ENCODE data around the gene IST1.
"Not testable (repeated sequence)": the region's sequence is repeated elsewhere in the genome, so short reads cannot be mapped to it uniquely, and the experiment has no call there.

IST1 gene

DNA sequence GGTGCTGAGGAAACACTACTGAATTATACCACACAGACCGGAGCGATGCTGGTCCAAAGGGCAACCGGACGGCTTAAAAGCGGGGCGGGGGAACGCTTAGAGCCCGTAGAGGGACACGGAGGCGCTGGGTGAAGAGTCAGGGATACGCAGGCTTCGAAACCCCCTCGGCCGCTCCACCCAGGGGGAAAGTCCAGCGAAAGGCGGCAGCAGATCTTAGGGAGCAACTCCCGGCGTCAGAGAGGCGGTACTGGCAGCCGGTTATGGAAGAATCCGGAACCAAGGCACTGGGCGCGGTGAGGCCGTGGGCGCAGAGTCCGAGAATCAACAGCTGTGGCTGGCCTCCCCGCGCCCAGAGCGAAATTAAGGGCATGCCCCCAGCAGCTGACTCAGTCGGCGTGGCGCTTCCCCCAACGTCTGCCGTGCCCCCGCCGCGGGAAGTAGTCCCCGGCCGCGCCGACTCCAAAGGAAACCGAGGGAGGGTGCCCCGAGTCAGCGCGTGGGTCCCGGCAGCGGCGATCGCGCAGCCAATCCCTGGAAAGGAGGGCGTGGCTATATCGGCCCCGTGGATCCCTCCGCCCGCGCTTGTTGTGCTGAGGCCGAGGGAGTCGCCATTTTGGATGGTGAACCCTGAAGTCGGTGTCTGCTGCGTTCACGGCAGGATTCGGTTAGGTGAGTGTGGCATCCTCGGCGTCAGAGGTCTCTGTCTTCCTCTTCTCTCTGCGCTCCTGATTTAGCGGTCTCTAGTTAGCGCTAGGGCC is at the start of gene IST1:
IST1 (plus strand) TSS at position 611 of the 758 bp plus-strand sequence. CDS start 20,110 bp downstream, outside the sequence.
- DNase-seq, result peak; percentile 89

DNA sequence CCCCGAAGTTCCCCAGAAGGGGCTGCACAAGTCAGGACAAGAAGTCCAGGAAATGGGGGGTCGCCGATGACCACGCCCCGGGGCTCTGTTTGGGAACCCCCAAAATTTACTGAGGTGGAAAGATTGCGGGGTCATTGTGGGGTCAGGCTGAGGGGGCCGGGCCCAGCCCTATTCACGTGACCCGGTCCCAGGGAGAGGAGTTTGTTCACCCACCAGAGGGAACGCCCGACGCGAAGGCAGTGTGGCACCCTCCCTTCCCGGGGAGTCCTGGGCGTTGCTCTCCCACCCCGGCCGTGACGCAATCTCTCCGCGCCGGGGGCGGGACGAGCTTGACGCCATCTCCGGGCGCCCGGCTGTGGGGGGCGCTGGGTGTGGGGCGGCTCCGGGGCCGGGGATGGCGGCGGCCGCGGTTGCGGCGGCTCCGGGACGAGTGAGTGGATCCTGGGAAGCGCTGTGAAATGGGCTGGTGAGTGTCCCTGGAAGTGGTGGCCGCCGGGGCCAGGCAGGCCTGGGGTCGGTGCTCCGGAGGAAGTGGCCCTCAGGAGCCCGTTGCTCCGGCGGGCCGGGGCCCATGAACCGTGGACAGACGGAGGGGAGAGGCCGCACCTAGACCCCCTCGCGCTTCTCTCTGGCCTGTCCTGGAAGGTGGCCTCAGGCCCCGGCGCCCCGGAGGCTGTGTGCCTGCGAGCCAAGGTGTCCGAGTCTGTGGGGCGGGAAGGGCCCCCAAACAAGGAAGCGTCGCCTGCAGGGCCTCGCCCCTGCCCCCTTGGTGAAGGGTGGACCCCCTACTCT is 49.5 kb upstream of the IST1 start, which contains the start of gene ATXN1L:
ATXN1L (plus strand) TSS at position 338 of the 792 bp plus-strand sequence. CDS start 3,765 bp downstream, outside the sequence.
- peak; percentile 60 for DNase-seq

DNA sequence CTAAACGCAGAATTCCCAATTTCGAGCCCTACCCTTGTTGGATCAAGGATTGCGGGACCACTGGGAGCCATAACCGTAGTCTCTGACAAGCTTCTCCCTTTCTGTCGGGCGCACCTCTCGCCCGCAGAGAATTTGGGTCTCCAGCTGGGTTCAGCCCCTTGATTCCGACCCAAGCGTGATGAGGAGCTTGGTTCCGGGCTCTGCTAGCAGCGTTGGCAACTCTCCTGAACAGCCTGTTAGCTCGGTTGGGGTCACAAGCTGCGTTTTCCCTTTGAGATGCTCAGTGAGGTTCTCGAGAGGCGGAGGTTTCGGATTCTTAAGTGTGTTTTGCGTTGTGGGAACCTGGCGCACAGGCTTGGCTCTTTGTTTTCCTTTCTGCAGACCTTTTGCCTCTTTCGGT is 48.9 kb upstream of the IST1 start:
- no peak for DNase-seq

GRCh38 chr16:71847096-71847495 is 48.2 kb upstream of the IST1 start:
- no peak for DNase-seq

DNA sequence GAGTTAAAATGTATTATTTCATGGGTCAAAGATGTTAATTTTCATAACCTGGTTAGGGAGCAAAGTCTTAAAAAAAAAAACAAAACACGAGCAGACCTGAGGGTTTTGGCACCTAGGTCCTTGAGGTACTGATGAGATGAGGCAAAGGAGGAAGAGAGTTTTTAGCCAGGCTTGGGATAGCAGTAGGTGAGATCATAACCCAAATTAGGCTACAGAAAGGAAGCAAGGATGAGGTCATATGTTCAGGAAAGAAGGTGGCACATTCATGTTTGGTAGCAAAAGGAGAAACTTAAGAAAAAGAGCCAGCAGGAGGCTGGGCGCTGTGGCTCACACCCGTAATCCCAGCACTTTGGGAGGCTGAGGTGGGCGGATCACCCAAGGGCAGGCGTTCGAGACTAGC is 46.7 kb upstream of the IST1 start:
- DNase-seq, result no peak

DNA sequence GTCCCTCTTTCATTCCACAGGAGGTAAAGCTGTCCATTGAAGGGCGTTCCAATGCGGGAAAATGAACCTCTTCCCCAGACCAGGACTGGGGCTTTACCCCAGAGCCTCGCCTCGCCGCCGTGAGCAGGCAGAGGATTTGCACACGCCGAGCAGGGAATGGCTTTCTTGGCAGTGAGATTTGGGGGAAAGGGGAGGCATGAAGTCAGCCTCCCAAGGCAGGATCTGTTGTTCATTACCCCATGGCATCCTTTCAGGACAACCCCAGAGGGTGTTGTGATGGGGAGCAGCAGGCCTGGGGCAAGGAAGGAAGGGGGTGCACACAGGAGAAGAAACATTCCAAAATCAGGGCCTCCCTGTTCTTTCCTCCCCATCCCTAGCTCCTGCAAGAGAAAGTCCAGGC is 43.6 kb upstream of the IST1 start:
- DNase-seq, result no peak

DNA sequence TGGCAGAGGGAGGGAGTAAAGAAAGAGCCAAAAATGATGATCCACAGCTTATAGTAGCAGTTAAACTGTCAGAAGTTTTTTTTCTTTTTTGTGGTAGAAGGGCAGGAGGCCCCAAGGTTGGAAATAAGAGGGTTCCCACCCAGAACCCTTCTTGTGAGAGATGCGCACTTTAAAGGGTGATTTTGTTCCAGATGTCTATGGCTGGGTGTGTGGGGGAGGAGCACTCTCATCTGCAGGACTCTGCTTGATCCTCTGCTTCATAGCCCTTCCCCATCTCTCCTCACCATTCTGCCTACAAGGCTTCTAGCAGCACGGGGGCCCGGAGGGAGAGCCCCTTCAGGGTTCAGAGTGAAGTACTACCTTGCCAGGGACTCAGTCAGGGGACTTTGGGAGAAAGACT is 43.2 kb upstream of the IST1 start:
- no peak for DNase-seq

GRCh38 chr16:71852561-71852960 is 42.8 kb upstream of the IST1 start:
- DNase-seq, result no peak

GRCh38 chr16:71853413-71853812 is 41.9 kb upstream of the IST1 start:
- no peak for DNase-seq

DNA sequence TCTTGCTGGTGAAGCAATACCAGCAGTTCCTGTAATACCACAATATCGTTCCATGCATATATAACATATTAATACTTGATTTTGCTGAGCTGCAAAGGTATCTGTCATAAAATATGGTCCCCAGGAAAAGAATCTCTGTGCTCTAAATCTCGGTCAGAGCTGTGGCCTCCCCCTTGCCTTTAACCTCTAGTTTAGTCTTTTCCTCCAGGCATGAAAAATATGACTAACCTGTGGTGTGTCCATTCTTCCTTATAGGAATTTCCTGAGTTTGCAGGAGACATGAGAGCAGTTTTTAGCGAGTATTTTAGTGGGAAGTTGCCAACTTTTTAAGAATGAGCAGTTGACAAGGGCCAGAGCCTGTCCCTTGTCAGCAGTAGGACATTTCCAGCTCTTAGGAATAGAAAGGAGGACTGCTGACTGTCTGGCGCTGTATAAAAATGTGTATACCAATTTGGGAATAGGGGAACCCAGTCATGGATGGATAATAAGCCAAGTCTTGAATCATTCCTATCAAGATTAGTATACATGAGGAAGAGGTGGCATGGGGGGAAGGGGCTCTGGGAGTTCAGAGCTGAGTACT is 40.9 kb upstream of the IST1 start:
- DNase-seq, result no peak

DNA sequence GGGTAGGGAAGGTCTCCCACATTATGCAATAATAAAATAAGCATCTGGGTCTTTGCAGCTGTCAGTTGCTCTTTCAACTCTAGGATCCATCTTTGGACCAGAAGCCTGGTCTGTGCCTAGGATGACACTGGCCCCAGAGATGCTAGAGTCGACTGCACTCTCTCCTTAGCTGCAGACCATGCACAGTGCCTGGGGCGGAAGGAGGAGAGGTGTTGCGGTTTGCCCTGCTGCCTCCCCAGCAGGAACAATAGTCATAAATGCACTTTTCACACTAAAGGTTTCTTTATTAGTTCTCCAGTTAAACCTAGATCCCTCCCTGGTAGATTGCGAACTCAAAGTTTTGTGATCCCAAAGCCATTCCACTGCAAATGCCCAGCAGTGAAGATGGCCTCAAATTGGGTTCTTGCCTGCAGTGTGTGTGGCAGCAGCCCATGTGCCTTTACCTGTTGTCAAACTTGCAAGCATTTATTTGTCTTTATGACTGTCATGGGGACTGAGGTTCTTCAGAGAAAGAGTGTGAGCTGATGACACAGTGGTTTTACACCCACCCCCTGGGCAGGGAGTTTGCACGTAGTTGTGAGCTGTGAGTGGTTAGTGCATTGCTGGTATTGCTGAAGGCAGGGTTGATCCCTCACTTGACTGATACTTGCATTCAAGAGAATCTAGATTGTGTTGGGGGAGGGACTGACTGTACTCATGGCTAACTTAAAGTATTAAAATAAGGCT is 39.2 kb upstream of the IST1 start:
- no peak for DNase-seq

- DNase-seq, result no peak
Observed at GRCh38 chr16:71859762-71860521, 35.4 kb upstream of the IST1 start.

DNA sequence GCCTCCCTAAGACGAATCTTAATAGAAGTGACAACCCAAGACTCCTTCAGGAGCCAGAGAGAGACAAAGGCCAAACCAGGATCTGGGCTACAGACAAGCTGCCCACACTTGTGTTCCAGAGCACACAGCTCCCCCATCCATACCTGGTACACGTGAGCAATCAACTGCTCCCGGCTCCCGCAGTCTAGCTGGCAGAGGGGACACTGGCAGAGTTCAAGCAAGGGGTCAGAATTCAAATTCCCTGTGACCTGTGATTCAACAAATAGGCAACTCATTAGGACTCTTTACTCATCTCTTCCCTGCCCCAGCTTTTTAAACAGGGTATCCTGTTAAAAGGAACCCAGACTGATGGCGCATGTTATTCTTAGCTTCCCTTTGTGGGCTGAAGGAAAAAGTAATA is 31.3 kb upstream of the IST1 start:
- DNase-seq, result no peak

DNA sequence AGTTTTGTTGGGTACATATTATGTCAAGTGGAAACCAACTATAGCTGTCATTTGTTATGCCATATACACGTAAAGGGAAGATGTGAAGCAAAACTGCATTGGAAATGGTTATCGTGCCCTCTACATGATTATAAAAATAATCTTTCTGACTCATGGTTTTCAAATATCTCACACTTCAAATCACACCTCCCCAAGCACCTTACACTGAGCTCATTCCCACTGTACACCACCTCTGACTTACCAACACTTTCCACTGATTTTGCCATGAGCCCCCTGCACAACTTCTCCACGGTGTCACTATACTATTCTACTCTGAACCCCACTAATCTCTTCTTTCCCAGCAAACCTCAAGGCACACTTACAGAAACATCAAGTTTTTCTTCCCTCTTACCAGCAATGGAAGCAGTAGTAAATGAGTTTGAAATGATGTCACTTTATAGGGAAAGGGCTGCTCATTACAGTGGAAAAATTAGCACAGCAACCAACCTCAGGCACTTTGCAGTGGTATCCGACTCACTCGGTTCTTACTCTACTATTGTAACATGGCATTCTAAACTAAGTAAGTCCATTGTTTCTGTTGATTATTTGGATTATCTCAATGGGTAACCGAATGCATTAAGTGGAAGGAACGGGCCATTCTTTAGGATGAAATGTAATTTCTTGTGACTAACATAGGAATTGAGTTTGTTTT is 30.0 kb upstream of the IST1 start:
- DNase-seq, result no peak

- not testable (repeated sequence) for DNase-seq
Observed at GRCh38 chr16:71867175-71867574, 28.2 kb upstream of the IST1 start.

- DNase-seq, result no peak
Observed at GRCh38 chr16:71867939-71868338, 27.4 kb upstream of the IST1 start.

- DNase-seq, result no peak
Observed at GRCh38 chr16:71869089-71869488, 26.2 kb upstream of the IST1 start.

DNA sequence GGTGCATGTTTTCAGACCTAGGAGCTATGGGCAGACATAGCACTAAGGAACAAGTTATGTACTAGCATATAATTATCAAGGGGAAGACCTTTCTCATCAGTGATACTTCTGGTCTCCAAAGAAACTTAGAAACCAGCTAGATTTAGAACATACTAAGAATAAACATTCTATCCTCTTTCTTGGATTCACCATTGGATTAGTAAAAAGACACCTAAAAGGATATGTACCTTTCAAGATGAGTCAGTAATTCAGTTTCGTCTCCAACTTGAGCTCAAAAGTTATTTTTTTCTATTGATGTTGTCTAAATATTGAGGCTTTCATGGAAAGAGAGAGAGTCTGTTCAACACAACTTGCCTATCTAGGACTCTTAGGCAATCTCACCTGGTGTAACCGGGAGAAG is 24.5 kb upstream of the IST1 start:
- DNase-seq, result no peak

GRCh38 chr16:71873199-71873598 is 22.1 kb upstream of the IST1 start:
- no peak for DNase-seq

GRCh38 chr16:71878911-71879310 is 16.4 kb upstream of the IST1 start:
- no peak for DNase-seq

GRCh38 chr16:71880176-71880575 is 15.2 kb upstream of the IST1 start:
- DNase-seq, result no peak

All from NCI-H510A treated with DMSO at 0.1 percent for 48 hours (cell line).